A549 (cell line): ENCODE measurements around the gene GSTM1.

Experiments used
- CTCF ChIP-seq: fragments of >200 bp; sonication (Bioruptor Twin); formaldehyde crosslinking; IDR thresholded peaks from 3 replicates; pipeline ENCODE4 v1.5.1; 2016
- E2F6 ChIP-seq: IDR thresholded peaks from 2 replicates; pipeline ENCODE4 v1.6.1; 2012; ENCODE audit warnings: low read depth, borderline replicate concordance
- FOSL2 ChIP-seq, 2 experiments: fragments of 450-650 bp in 1 of 2; fragments of >200 bp in 1 of 2; sonication (Bioruptor Twin) in 1 of 2; formaldehyde crosslinking; IDR thresholded peaks; 2 replicates each; pipeline versions ENCODE4 v1.5.0 to v1.6.1; 2016 to 2020; ENCODE audit warnings: mild to moderate bottlenecking in 1 of 2, moderate library complexity in 1 of 2
- HDAC2 ChIP-seq: fragments of 200-600 bp; sonication (generic); IDR thresholded peaks from 2 replicates; pipeline ENCODE4 v1.6.1; 2016
- HMGXB4 ChIP-seq: fragments of 250-450 bp; sonication (Bioruptor Pico); IDR thresholded peaks from 2 replicates; pipeline ENCODE4 v1.5.0; 2021; ENCODE audit warnings: mild to moderate bottlenecking, moderate library complexity, borderline replicate concordance
- JUN ChIP-seq, 2 experiments: fragments of >200 bp; sonication (Bioruptor Twin); formaldehyde crosslinking; IDR thresholded peaks; 2 replicates in 1 of 2; 3 replicates in 1 of 2; pipeline ENCODE4 v1.6.1; 2016 to 2017
- NFE2L2 ChIP-seq: fragments of 150-350 bp; conservative IDR thresholded peaks from 2 replicates; pipeline ENCODE4 v1.6.1; 2014; ENCODE audit warnings: low read length
- POLR2A ChIP-seq: IDR thresholded peaks from 2 replicates; pipeline ENCODE4 v1.6.1; 2012; ENCODE audit warnings: mild to moderate bottlenecking, low read length
- RAD21 ChIP-seq, 2 experiments: fragments of >200 bp in 1 of 2; sonication (Bioruptor Twin) in 1 of 2; formaldehyde crosslinking in 1 of 2; IDR thresholded peaks in 1 of 2; conservative IDR thresholded peaks in 1 of 2; 2 replicates in 1 of 2; 3 replicates in 1 of 2; pipeline ENCODE4 v1.6.1; 2012 to 2018; ENCODE audit warnings: inconsistent platforms in 1 of 2
- ZNF302 ChIP-seq: fragments of 250-450 bp; sonication (Bioruptor Pico); IDR thresholded peaks from 2 replicates; pipeline ENCODE4 v1.9.0; 2021; ENCODE audit warnings: inconsistent platforms, mild to moderate bottlenecking, moderate library complexity

- TF ChIP-seq E2F6 (no peak), FOSL2 (IDR thresholded peaks at IDR 0.05) (no peak), FOSL2 (CRISPR knock-in tag; IDR thresholded peaks at IDR 0.05) (no peak), CTCF (no peak), JUN (IDR thresholded peaks at IDR 0.05) (no peak), POLR2A (no peak), HDAC2 (no peak), HMGXB4 (no peak), NFE2L2 (no peak), RAD21 (conservative IDR thresholded peaks at IDR 0.05 in 1 of 2, IDR thresholded peaks at IDR 0.05 in 1 of 2) (no peak), ZNF302 (CRISPR knock-in tag) (no peak)
Measured at GRCh38 chr1:109667452-109668122, 20.0 kb upstream of the GSTM1 start, which contains the start of gene GSTM2.
